Mesenteric fat pad (tissue), 1 donor: ENCODE measurements around the gene RTF1. TPM values are rescaled to one million over a fixed set of nuclear protein-coding genes. Genes with fewer than 3 reads are reported as not detected.
"Not testable (repeated sequence)": the region's sequence is repeated elsewhere in the genome, so short reads cannot be mapped to it uniquely, and the experiment has no call there.

ENCODE experiments used
- DNase-seq: peaks from one replicate; pipeline ENCODE4 v3.0.0-alpha.2; 2020; ENCODE audit warnings: low spot score
- total RNA-seq: library from RNA; stranded (reverse); fragmentation: NEBNext Ultra II Directional; extraction: Animal tissue kit (Norgen Biotek cat#: 25700); gene quantifications from one replicate; pipeline ENCODE4 v1.2.1, GENCODE V29; 2021
- donor health status: DM: yes; HTN: yes; CAD: no.

The RTF1 gene
- total RNA-seq, 1 donor from 2014 or later, result 26.8 TPM

DNA sequence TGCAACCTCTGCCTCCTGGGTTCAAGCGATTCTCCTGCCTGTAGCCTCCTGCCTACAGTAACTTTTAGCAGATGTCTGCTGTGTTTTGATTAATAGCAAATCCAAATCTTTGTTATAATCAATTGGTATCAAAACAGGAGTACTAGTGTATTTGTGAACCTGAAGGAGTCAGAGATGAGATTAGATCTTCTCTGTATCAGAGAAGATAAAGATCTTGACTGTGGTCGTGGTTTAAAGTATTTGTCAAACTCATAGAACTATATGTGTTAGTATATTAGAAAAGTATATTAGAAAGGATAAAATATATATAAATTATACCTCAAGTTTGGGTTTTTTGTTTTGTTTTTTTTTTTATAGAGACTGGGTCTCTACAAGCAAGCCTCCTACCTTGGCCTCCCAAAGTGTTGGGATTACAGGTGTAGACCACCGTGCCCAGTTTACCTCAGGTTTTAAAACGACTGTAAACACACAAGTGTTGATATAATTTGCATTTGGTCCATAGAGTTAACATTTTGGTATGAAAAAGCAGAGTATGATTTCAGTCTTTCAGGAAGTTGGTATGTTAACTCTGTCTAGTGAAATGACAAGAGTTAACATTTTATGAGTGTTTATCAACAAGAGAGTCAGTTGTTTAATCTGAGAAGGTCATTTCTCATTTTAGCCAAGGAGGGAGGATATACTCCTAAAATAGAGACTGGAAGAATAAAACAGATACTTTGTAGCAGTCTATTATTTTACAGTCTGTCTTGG lies 18.3 kb downstream of the RTF1 start:
- DNase-seq, result no peak

DNA sequence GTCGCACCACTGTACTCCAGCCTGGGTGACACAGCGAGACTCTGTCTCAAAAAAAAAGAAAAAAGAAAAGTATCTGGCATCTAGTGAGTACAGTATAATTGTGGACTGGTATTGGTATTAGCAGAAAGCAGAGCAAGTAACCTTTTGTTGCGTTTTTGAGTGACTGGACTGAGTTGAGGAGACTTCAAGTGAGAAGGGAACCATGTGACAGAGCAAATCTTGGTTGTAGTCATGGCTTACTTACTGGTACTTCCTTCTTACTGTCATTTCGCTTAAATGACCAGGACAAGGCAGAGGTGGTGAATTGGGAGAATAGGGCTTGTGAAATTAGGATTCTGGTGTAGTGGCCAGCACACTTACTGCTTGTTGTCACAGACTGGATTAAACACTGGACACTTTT lies 20.6 kb downstream of the RTF1 start:
- no peak for DNase-seq

- DNase-seq, result no peak
Measured at GRCh38 chr15:41438206-41438605, 21.3 kb downstream of the RTF1 start.

- not testable (repeated sequence) for DNase-seq
Measured at GRCh38 chr15:41438745-41439144, 21.9 kb downstream of the RTF1 start.

DNA sequence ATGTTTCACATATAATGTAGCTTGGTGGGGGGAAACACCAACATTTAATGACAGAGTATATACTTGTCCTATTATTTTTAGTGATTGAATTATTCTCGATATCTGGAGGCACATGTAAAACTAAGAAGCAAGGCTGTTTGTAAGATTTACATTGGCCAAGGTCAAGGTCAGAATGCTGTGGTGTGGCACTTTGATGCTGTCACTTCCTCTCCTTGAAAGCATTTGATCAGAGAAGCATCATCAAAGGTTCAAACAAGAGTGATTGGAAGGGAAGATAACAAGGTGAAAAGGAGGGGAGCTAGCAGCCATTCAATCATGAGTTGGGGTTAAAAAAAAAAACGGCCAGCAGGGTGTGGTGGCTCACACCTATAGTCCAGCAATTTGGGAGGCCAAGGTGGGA lies 26.4 kb downstream of the RTF1 start:
- no peak for DNase-seq

DNA sequence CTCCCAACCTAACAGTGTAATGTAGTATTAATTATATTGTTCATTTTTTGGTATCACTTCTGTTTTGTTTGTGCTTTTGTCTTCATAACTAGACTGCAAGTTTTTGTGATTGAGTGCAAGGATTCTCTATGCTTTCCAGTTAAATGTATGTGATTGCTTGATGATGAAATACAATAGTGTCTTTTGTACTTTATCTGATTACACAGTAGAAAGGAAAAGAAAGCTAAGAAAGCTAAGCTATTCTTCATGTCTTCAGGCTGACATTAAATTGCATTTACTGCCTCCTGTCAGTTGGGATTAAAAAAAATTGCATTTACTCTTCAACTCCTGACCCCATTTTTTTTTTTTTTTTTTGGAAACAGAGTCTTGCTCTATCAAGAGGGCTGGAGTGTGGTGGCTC lies 28.5 kb downstream of the RTF1 start:
- no peak for DNase-seq

DNA sequence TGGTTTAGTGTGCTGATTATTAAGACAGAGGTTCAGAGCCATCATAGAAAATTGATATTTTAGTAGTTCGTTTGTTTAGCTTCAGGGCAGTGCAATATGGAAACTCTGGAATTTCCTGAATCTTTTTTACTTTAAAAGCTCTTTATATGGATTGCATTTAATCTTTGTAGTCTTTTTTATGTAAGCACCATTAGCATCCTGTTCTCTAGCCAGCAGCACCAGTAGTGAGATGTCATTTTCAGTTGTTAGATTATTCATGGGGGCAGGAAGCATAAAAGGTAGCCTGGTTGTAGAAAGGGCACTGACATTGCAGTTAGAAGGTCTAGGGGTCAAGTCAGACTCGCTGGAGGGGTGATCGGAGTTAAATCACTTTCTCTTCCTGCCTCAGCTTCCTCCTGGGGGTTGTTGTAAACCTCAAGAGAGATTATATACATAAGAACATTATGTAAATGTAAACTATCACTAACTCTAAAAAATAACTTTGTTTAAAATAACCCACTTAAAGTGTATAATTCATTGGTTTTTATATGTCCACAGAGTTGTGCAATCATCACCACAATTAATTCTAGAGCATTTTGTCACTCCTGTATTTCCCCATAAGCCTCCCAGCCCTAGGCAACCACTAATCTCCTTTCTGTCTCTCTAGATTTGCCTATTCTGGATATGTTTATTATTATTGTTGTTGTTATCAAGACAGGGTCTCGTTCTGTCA lies 45.3 kb downstream of the RTF1 start:
- no peak for DNase-seq

- DNase-seq, result no peak
Measured at GRCh38 chr15:41464889-41465580, 48.1 kb downstream of the RTF1 start.

DNA sequence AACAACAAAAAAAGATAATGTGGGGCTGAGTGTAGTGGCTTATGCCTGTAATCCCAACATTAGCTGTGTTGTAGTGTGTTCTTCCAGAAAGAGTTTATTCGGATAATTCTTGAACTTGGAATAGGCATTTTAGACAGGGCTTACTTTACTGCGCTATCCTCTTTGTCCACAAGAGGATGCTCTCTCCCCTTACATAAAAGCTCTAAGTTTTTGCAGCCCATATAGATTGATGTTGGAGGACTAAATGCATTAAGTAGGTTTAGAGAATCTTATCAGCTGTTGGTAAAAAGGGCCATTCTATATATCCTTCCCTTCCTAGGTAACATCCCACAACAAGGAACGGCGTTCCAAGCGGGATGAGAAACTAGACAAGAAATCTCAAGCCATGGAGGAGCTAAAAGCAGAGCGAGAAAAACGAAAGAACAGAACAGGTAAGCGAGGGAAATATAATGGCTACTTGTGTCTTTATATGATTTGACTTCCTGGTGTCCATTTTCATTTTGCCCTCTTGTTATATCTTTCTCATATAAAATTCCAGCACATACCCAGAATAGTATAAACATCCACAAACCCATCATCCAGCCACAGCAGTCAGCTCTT lies 49.0 kb downstream of the RTF1 start:
- no peak for DNase-seq

DNA sequence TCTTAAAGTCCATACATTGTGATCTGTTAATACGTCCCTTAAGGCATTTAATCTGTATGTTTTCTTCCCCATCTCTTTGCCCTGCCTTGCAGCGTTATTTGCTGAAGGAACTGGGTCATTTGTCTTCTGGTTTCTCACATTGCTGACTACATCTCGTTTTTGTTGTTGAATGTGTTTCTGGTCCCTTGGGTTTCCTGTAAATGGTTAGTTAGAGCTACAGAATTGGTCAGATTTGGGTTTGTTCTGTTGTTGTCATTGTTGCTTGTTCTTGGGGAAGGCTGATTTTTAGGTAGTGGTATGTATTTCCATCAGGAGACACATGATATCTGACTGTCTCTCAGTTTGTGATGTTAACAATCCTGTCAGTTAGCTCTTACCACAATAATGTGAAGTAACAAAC lies 49.8 kb downstream of the RTF1 start:
- no peak for DNase-seq

DNA sequence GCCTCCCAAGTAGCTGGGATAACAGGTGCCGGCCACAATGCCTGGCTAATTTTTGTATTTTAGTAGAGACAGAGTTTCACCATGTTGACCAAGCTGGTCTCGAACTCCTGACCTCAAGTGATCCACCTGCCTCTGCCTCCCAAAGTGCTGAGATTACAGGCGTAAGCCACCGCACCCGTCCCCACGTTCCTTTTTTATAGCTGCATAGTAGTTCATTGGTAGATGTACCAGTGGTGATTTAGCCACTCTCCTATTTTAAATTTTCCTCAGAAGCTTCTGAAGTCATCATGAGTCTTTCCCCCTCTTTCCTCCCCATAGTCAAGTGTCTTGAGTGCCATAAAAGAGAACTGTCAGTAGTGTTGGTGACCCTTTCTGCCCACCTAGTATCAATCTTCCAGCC lies 52.7 kb downstream of the RTF1 start:
- DNase-seq, result not testable (repeated sequence)

DNA sequence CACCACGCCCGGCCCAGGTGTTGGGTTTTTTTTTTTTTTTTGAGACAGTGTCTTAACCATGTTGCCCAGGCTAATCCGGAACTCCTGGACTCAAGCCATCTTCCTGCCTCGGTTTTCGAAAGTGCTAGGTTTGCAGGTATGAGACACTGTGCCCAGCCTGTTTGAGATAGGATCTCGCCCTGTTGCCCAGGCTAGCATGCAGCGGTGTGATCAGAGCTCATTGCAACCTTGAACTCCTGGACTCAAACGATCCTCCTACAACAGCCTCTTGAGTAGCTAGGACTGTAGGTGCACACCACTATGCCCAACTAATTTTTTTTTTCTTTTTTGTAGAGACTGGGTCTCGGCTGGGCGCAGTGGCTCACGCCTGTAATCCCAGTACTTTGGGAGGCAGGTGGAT lies 56.5 kb downstream of the RTF1 start:
- no peak for DNase-seq

- DNase-seq, result no peak
Measured at GRCh38 chr15:41474436-41474835, 57.5 kb downstream of the RTF1 start.

GRCh38 chr15:41474941-41475340 lies 58.0 kb downstream of the RTF1 start:
- no peak for DNase-seq

- no peak for DNase-seq
Measured at GRCh38 chr15:41476416-41477048, 59.6 kb downstream of the RTF1 start.

DNA sequence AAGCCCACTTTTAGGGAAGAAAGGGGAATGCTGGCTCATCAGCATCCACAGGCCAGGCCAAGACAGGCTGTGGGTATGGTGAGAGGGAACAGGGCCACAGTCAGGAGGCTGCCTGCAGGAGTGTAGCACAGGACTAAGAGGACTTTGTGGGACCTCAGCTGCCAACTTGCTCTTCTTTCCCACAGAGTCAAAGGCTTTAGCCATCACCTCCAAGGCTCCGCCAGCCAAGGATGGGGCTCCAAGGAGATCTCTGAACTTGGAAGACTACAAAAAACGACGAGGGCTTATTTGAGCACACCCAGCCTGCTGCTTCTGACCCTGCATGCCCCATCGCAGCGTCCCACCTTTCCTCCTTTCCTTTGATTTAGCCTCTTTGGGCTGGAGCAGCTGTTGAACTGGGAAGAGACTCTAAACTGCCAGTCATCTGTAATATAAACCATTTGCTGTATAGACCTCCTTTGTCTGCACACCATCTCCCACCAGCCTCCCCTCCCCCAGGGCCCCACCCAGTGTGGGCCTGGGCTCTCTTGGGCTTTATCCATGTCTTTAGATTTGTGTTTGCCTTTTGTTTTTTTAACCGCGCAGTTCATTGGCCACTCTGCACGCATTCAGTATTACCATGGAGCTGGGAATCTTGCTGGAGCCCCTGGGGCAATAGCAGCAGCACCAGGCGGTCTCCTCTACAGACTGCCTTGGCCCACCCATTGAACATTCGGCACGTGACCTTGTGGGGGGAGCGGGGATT lies 63.7 kb downstream of the RTF1 start:
- DNase-seq, result no peak

DNA sequence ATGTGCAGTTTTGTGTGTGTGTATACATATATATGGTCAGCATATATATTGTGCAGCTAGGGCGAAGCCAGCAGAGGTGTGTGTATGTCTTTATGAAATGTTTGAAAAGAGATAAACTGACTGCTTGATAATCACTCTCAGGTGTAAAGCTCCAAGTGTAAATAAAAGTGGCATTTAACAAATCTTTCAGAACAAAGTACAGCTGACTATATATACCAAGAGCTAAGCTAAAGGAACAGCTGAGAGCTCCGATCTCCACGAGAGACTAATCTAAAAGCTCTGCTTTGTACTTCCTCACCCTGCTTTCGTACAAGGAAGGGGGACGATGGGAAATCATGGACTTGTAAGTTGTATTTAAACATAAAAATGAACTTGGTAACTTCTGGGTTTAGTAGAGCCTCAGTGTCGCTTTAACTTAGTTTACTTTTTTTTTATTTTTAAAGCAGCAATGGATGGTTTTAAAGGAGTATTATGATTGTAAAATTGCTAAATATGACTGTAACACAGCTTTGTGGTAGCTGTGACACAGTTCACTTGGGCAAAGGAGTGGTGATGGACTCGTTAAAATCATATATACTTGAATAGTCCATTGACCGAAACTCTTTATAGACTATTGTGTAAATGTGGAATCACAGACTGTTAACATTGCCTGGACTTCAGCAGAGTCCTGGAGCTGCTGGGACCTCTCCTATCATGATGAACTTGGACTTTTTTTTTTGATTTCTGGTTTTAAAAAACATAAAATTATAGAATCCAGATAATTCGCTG lies 65.4 kb downstream of the RTF1 start:
- no peak for DNase-seq

GRCh38 chr15:41483115-41483514 lies 66.2 kb downstream of the RTF1 start:
- DNase-seq, result no peak

- no peak for DNase-seq
Measured at GRCh38 chr15:41483519-41483918, 66.6 kb downstream of the RTF1 start.
